ENCODE data around the gene TBC1D7. TPM values are rescaled to one million over a fixed set of nuclear protein-coding genes. Genes with fewer than 3 reads are reported as not detected.

TBC1D7 gene
- total RNA-seq, 1 experiment from 2014 or later, result 13.7 TPM

- no peak for TF ChIP-seq SIN3A (IDR thresholded peaks at IDR 0.05; ENCODE audit: low read depth)
These were observed 71.9 kb downstream of the TBC1D7 start (continued) for GRCh38 chr6:13256266-13257001.

Other genes starting within 250 kb of the TBC1D7 start
- gene GFOD1, start 159.1 kb upstream of the TBC1D7 start, total RNA-seq (2021; ENCODE audit: unreplicated experiment), result 3.8 TPM
- gene SIRT5, start 246.1 kb upstream of the TBC1D7 start, total RNA-seq (2021; ENCODE audit: unreplicated experiment), result 13.8 TPM

Measured in HCT116 (cell line).